Measurements from ENCODE around the gene SLC66A1. TPM values are rescaled to one million over a fixed set of nuclear protein-coding genes. Genes with fewer than 3 reads are reported as not detected.

Gene SLC66A1
- total and polyA plus RNA-seq, 9 of the 15 experiments (the other 6 are each of a cell fraction or from before 2014, with no cell fraction given) = 1.2 to 40.8 (median 18.6) TPM

GRCh38 chr1:19322481-19322880 is 10.4 kb downstream of the SLC66A1 start (continued):
- TF ChIP-seq, protein P1, sequence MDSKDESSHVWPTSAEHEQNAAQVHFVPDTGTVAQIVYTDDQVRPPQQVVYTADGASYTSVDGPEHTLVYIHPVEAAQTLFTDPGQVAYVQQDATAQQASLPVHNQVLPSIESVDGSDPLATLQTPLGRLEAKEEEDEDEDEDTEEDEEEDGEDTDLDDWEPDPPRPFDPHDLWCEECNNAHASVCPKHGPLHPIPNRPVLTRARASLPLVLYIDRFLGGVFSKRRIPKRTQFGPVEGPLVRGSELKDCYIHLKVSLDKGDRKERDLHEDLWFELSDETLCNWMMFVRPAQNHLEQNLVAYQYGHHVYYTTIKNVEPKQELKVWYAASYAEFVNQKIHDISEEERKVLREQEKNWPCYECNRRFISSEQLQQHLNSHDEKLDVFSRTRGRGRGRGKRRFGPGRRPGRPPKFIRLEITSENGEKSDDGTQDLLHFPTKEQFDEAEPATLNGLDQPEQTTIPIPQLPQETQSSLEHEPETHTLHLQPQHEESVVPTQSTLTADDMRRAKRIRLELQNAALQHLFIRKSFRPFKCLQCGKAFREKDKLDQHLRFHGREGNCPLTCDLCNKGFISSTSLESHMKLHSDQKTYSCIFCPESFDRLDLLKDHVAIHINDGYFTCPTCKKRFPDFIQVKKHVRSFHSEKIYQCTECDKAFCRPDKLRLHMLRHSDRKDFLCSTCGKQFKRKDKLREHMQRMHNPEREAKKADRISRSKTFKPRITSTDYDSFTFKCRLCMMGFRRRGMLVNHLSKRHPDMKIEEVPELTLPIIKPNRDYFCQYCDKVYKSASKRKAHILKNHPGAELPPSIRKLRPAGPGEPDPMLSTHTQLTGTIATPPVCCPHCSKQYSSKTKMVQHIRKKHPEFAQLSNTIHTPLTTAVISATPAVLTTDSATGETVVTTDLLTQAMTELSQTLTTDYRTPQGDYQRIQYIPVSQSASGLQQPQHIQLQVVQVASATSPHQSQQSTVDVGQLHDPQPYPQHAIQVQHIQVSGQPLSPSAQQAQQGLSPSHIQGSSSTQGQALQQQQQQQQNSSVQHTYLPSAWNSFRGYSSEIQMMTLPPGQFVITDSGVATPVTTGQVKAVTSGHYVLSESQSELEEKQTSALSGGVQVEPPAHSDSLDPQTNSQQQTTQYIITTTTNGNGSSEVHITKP (IDR thresholded peaks at IDR 0.05; ENCODE audit: partially characterized antibody) = no peak
- TF ChIP-seq, protein P2, sequence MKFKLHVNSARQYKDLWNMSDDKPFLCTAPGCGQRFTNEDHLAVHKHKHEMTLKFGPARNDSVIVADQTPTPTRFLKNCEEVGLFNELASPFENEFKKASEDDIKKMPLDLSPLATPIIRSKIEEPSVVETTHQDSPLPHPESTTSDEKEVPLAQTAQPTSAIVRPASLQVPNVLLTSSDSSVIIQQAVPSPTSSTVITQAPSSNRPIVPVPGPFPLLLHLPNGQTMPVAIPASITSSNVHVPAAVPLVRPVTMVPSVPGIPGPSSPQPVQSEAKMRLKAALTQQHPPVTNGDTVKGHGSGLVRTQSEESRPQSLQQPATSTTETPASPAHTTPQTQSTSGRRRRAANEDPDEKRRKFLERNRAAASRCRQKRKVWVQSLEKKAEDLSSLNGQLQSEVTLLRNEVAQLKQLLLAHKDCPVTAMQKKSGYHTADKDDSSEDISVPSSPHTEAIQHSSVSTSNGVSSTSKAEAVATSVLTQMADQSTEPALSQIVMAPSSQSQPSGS (CRISPR knock-in tag; IDR thresholded peaks at IDR 0.05) = no peak
- TF ChIP-seq ZNF354B (CRISPR knock-in tag; IDR thresholded peaks at IDR 0.05) (no peak), ZNF24 (IDR thresholded peaks at IDR 0.05) (no peak)

DNA sequence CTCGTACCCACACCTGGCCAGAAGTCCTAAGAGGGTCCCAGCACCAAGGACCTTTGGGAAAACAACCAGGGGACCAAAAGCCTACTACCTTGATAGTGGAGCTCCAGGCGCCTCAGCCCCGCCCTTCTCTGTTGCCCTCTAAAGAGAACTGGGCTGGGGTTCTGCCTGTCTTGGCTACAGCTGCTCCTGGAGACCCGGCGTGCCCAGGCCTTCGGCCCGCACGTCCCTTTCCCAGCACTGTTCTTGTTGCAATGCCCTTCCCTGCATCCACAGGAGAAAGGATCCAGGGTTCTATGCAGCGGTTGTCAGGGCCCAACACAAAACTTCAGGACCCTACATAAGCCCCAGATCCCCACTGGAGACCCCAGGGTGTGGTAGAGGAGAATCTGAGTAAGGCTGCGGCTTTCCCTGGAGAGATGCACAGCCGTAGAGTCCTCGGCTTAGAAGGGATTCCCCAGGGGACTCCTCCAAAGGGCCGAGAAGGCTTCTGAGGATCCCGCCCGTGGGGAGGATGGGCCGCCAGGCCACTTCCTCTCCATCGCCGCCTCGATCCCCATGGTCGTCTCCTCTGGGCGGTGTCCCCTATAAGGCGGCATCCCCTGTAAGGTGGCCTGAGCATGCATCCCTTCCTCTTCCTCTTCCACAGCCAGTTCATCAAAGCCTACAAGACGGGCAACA is 12.0 kb downstream of the SLC66A1 start:
- H3K36me3 ChIP-seq (ENCODE audit: control insufficient read depth, insufficient read depth, low read length) = peaks cover 65% of the 10 kb centered on the region
- H3K79me2 ChIP-seq (ENCODE audit: control insufficient read depth, insufficient read depth, low read length) = no peaks in the 10 kb centered on the region
- no peaks in the 10 kb centered on the region for H3K9me3 ChIP-seq (replicated peaks; ENCODE audit: control insufficient read depth, insufficient read depth, low read depth, low read length)
- no TSS peak for BruUV-seq (replicated peaks)
- no peak for ATAC-seq
- no peaks in the 10 kb centered on the region for H3K27me3 ChIP-seq (ENCODE audit: control insufficient read depth in 2 of 2, insufficient read depth in 2 of 2, low read length in 2 of 2)
- peaks cover 16 to 39% of the 10 kb centered on the region in 2 experiments for H3K4me1 ChIP-seq (replicated peaks in 1 of 2; ENCODE audit: control insufficient read depth in 2 of 2, insufficient read depth in 2 of 2, low read length in 2 of 2)
- no peak overlapping the region for H3K4me2 ChIP-seq (ENCODE audit: insufficient read depth, low read length)
- in situ Hi-C loops (cut with MboI) (no loop called here), intact Hi-C loops (cut with micrococcal nuclease) (no loop called here)
- 94% methylated on average over 22 of the region's 23 CpGs for WGBS (ENCODE audit: insufficient coverage, low coverage, missing lambda C conversion rate)
- FAIRE-seq = no peak
- H2AFZ ChIP-seq (ENCODE audit: low read depth, low read length) = no peak overlapping the region
- H4K20me1 ChIP-seq (replicated peaks; ENCODE audit: control insufficient read depth, insufficient read depth, low read length) = peaks cover 32% of the 10 kb centered on the region
- TF ChIP-seq, protein P3, sequence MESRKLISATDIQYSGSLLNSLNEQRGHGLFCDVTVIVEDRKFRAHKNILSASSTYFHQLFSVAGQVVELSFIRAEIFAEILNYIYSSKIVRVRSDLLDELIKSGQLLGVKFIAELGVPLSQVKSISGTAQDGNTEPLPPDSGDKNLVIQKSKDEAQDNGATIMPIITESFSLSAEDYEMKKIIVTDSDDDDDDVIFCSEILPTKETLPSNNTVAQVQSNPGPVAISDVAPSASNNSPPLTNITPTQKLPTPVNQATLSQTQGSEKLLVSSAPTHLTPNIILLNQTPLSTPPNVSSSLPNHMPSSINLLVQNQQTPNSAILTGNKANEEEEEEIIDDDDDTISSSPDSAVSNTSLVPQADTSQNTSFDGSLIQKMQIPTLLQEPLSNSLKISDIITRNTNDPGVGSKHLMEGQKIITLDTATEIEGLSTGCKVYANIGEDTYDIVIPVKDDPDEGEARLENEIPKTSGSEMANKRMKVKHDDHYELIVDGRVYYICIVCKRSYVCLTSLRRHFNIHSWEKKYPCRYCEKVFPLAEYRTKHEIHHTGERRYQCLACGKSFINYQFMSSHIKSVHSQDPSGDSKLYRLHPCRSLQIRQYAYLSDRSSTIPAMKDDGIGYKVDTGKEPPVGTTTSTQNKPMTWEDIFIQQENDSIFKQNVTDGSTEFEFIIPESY (CRISPR knock-in tag; IDR thresholded peaks at IDR 0.05) = peak; percentile 74
- TF ChIP-seq CHD2 (IDR thresholded peaks at IDR 0.05; ENCODE audit: low read depth, low read length) = no peak
- 0 out of 2 replicates have a peak, but pooled peaks have one; percentile 9 for TF ChIP-seq RBFOX2 (IDR thresholded peaks at IDR 0.05; ENCODE audit: low read depth, low read length)
- no peak for TF ChIP-seq NR4A1 (CRISPR knock-in tag; IDR thresholded peaks at IDR 0.05)
- TF ChIP-seq NR4A1 (tag; IDR thresholded peaks at IDR 0.05) = no peak
- POLR2A ChIA-PET = interaction anchor here (0.6 to 1.2 kb wide), 2 partner anchors 11 to 644 kb away, joined by 4 read pairs; no protein-coding TSS in a partner anchor
- CTCF ChIA-PET (ENCODE audit: low intra/inter-chr PET ratio) = no interaction called here
- no peak overlapping the region for H3K4me3 ChIP-seq
- no peak overlapping the region for H3K27ac ChIP-seq (ENCODE audit: extremely low read depth, low read depth, low read length)
- peak overlapping the region in 1 of 2 experiments; percentile 6; a peak in 2 of 4 replicates for H3K9ac ChIP-seq (ENCODE audit: insufficient read depth in 1 of 2, low read depth in 2 of 2, low read length in 2 of 2)
- no peak for DNase-seq (ENCODE audit: extremely low read depth in 1 of 4, low spot score in 3 of 4)
- peaks cover 20% of the 10 kb centered on the region for H3K9me1 ChIP-seq (ENCODE audit: control insufficient read depth, insufficient read depth, low read length)

Measured in K562 (cell line).